ENCODE results near the gene GBA2.

GBA2 gene

GRCh38 chr9:35771075-35771433 lies 22.0 kb upstream of the GBA2 start:
- no peak overlapping the region for H3K18ac ChIP-seq (ENCODE audit: low read length)
- H3K79me2 ChIP-seq (ENCODE audit: control insufficient read depth, insufficient read depth, low read length, poor library complexity): peaks cover 2% of the 10 kb centered on the region
- WGBS (ENCODE audit: extremely low coverage, insufficient coverage, insufficient read length): no CpG with 5 or more reads among the region's 4 CpGs
- H3K14ac ChIP-seq (ENCODE audit: low read length): no peak overlapping the region
- H3K4ac ChIP-seq (ENCODE audit: low read depth, low read length): no peak overlapping the region
- H2AFZ ChIP-seq (ENCODE audit: insufficient read depth, low read length, poor library complexity): no peak overlapping the region
- H3K4me3 ChIP-seq (ENCODE audit: low read depth, low read length): no peak overlapping the region
- H4K91ac ChIP-seq (ENCODE audit: low read depth, low read length): no peak overlapping the region
- no peak overlapping the region for H2BK12ac ChIP-seq (ENCODE audit: low read length)
- no peaks in the 10 kb centered on the region for H3K79me1 ChIP-seq (ENCODE audit: low read length)
- H3K4me2 ChIP-seq (ENCODE audit: low read length): no peak overlapping the region
- H3K4me1 ChIP-seq (ENCODE audit: control insufficient read depth in 1 of 2, insufficient read depth in 2 of 2, low read length in 2 of 2): peaks cover 0 to 4% of the 10 kb centered on the region in 2 experiments
- DNase-seq: no peak
- no peaks in the 10 kb centered on the region for H3K27me3 ChIP-seq (ENCODE audit: insufficient read depth, low read length)
- no peak overlapping the region for H4K12ac ChIP-seq (ENCODE audit: low read depth, low read length)
- H2BK5ac ChIP-seq (ENCODE audit: low read depth, low read length, poor library complexity): no peak overlapping the region
- no peak overlapping the region for H2BK120ac ChIP-seq (ENCODE audit: insufficient read depth, low read length, poor library complexity)
- H4K8ac ChIP-seq (ENCODE audit: low read depth, low read length): no peak overlapping the region
- no peak overlapping the region for H3K27ac ChIP-seq (ENCODE audit: low read depth, low read length)
- no peak overlapping the region for H3K9ac ChIP-seq (ENCODE audit: low read length)
- H3K9me3 ChIP-seq (ENCODE audit: insufficient read depth, low read depth, low read length): no peaks in the 10 kb centered on the region
- H2AK5ac ChIP-seq (ENCODE audit: low read length): no peak overlapping the region
- no peak overlapping the region for H3K23ac ChIP-seq (ENCODE audit: low read length)
- H3K36me3 ChIP-seq (ENCODE audit: control insufficient read depth in 1 of 2, insufficient read depth in 2 of 2, low read length in 2 of 2): no peaks in the 10 kb centered on the region

- H4K91ac ChIP-seq (ENCODE audit: low read depth, low read length): no peak overlapping the region
- H3K79me2 ChIP-seq (ENCODE audit: control insufficient read depth, insufficient read depth, low read length, poor library complexity): peaks cover 2% of the 10 kb centered on the region
- H3K4me2 ChIP-seq (ENCODE audit: low read length): no peak overlapping the region
- H3K18ac ChIP-seq (ENCODE audit: low read length): no peak overlapping the region
- H3K4me3 ChIP-seq (ENCODE audit: low read depth, low read length): no peak overlapping the region
- no peak overlapping the region for H3K9ac ChIP-seq (ENCODE audit: low read length)
- H2AFZ ChIP-seq (ENCODE audit: insufficient read depth, low read length, poor library complexity): no peak overlapping the region
- H3K79me1 ChIP-seq (ENCODE audit: low read length): no peaks in the 10 kb centered on the region
- H3K27me3 ChIP-seq (ENCODE audit: insufficient read depth, low read length): no peaks in the 10 kb centered on the region
- no peak overlapping the region for H4K12ac ChIP-seq (ENCODE audit: low read depth, low read length)
- WGBS (ENCODE audit: extremely low coverage, insufficient coverage, insufficient read length): no CpG with 5 or more reads among the region's 1 CpG
- no peak overlapping the region for H3K27ac ChIP-seq (ENCODE audit: low read depth, low read length)
- H4K8ac ChIP-seq (ENCODE audit: low read depth, low read length): no peak overlapping the region
- peaks cover 0 to 2% of the 10 kb centered on the region in 2 experiments for H3K4me1 ChIP-seq (ENCODE audit: control insufficient read depth in 1 of 2, insufficient read depth in 2 of 2, low read length in 2 of 2)
- no peak overlapping the region for H2BK120ac ChIP-seq (ENCODE audit: insufficient read depth, low read length, poor library complexity)
- H3K36me3 ChIP-seq (ENCODE audit: control insufficient read depth in 1 of 2, insufficient read depth in 2 of 2, low read length in 2 of 2): no peaks in the 10 kb centered on the region
- no peak overlapping the region for H3K23ac ChIP-seq (ENCODE audit: low read length)
- no peak overlapping the region for H3K14ac ChIP-seq (ENCODE audit: low read length)
- DNase-seq: no peak
- H2AK5ac ChIP-seq (ENCODE audit: low read length): no peak overlapping the region
- no peaks in the 10 kb centered on the region for H3K9me3 ChIP-seq (ENCODE audit: insufficient read depth, low read depth, low read length)
- H2BK12ac ChIP-seq (ENCODE audit: low read length): no peak overlapping the region
- H3K4ac ChIP-seq (ENCODE audit: low read depth, low read length): no peak overlapping the region
- no peak overlapping the region for H2BK5ac ChIP-seq (ENCODE audit: low read depth, low read length, poor library complexity)
These were observed 20.7 kb upstream of the GBA2 start for GRCh38 chr9:35769763-35770162.

GRCh38 chr9:35767458-35767857 lies 18.4 kb upstream of the GBA2 start:
- Histone ChIP-seq H3K18ac (ENCODE audit: low read length) (no peak overlapping the region), H3K36me3 (ENCODE audit: control insufficient read depth in 1 of 2, insufficient read depth in 2 of 2, low read length in 2 of 2) (no peaks in the 10 kb centered on the region), H4K91ac (ENCODE audit: low read depth, low read length) (no peak overlapping the region), H4K8ac (ENCODE audit: low read depth, low read length) (no peak overlapping the region), H3K27me3 (ENCODE audit: insufficient read depth, low read length) (no peaks in the 10 kb centered on the region), H3K23ac (ENCODE audit: low read length) (no peak overlapping the region), H3K79me2 (ENCODE audit: control insufficient read depth, insufficient read depth, low read length, poor library complexity) (no peaks in the 10 kb centered on the region), H2BK12ac (ENCODE audit: low read length) (no peak overlapping the region), H3K9me3 (ENCODE audit: insufficient read depth, low read depth, low read length) (no peaks in the 10 kb centered on the region), H3K9ac (ENCODE audit: low read length) (no peak overlapping the region), H3K27ac (ENCODE audit: low read depth, low read length) (no peak overlapping the region), H3K4me3 (ENCODE audit: low read depth, low read length) (no peak overlapping the region), H3K4ac (ENCODE audit: low read depth, low read length) (no peak overlapping the region), H2BK5ac (ENCODE audit: low read depth, low read length, poor library complexity) (no peak overlapping the region), H2AFZ (ENCODE audit: insufficient read depth, low read length, poor library complexity) (no peak overlapping the region), H2AK5ac (ENCODE audit: low read length) (no peak overlapping the region), H3K14ac (ENCODE audit: low read length) (no peak overlapping the region), H3K4me2 (ENCODE audit: low read length) (no peak overlapping the region), H4K12ac (ENCODE audit: low read depth, low read length) (no peak overlapping the region), H2BK120ac (ENCODE audit: insufficient read depth, low read length, poor library complexity) (no peak overlapping the region), H3K4me1 (ENCODE audit: control insufficient read depth in 1 of 2, insufficient read depth in 2 of 2, low read length in 2 of 2) (peaks cover 0 to 2% of the 10 kb centered on the region in 2 experiments), H3K79me1 (ENCODE audit: low read length) (no peaks in the 10 kb centered on the region)
- DNase-seq: no peak
- WGBS (ENCODE audit: extremely low coverage, insufficient coverage, insufficient read length): no CpG with 5 or more reads among the region's 1 CpG

GRCh38 chr9:35766997-35767396 lies 18.0 kb upstream of the GBA2 start:
- Histone ChIP-seq H3K36me3 (ENCODE audit: control insufficient read depth in 1 of 2, insufficient read depth in 2 of 2, low read length in 2 of 2) (no peaks in the 10 kb centered on the region), H3K18ac (ENCODE audit: low read length) (no peak overlapping the region), H3K23ac (ENCODE audit: low read length) (no peak overlapping the region), H2BK5ac (ENCODE audit: low read depth, low read length, poor library complexity) (no peak overlapping the region), H3K9ac (ENCODE audit: low read length) (no peak overlapping the region), H4K8ac (ENCODE audit: low read depth, low read length) (no peak overlapping the region), H3K79me1 (ENCODE audit: low read length) (no peaks in the 10 kb centered on the region), H3K27me3 (ENCODE audit: insufficient read depth, low read length) (no peaks in the 10 kb centered on the region), H2BK120ac (ENCODE audit: insufficient read depth, low read length, poor library complexity) (no peak overlapping the region), H3K79me2 (ENCODE audit: control insufficient read depth, insufficient read depth, low read length, poor library complexity) (no peaks in the 10 kb centered on the region), H2AFZ (ENCODE audit: insufficient read depth, low read length, poor library complexity) (no peak overlapping the region), H3K14ac (ENCODE audit: low read length) (no peak overlapping the region), H2BK12ac (ENCODE audit: low read length) (no peak overlapping the region), H2AK5ac (ENCODE audit: low read length) (no peak overlapping the region), H3K27ac (ENCODE audit: low read depth, low read length) (no peak overlapping the region), H4K12ac (ENCODE audit: low read depth, low read length) (no peak overlapping the region), H3K4me1 (ENCODE audit: control insufficient read depth in 1 of 2, insufficient read depth in 2 of 2, low read length in 2 of 2) (peaks cover 0 to 2% of the 10 kb centered on the region in 2 experiments), H4K91ac (ENCODE audit: low read depth, low read length) (no peak overlapping the region), H3K9me3 (ENCODE audit: insufficient read depth, low read depth, low read length) (no peaks in the 10 kb centered on the region), H3K4ac (ENCODE audit: low read depth, low read length) (no peak overlapping the region), H3K4me2 (ENCODE audit: low read length) (no peak overlapping the region), H3K4me3 (ENCODE audit: low read depth, low read length) (no peak overlapping the region)
- DNase-seq: no peak
- WGBS (ENCODE audit: extremely low coverage, insufficient coverage, insufficient read length): no CpG with 5 or more reads among the region's 2 CpGs

All from trophoblast cell (in vitro differentiated cells and primary cell).